GM23338 (cell line): ENCODE results near the gene OLA1. TPM values are rescaled to one million over a fixed set of nuclear protein-coding genes. Genes with fewer than 3 reads are reported as not detected.

Experiments used
- ATAC-seq: fragments of 200-7000 bp; cut with Tn5 transposase; 3 replicates; pipeline ENCODE4 v1.9.1; 2020
- DNase-seq: peaks from one replicate; pipeline ENCODE4 v3.0.0-alpha.2; 2015; ENCODE audit warnings: low spot score
- H2AFZ ChIP-seq: fragments of 200-600 bp; sonication (generic); 2 replicates; pipeline ENCODE4 v1.8.0; 2016; ENCODE audit warnings: antibody characterized with exemption, mild to moderate bottlenecking, moderate library complexity
- H3F3A ChIP-seq: fragments of 200-600 bp; sonication (generic); replicated peaks from 2 replicates; pipeline ENCODE4 v1.8.0; 2017; ENCODE audit warnings: antibody characterized with exemption, mixed run types, low read depth
- H3K27ac ChIP-seq: fragments of 200-600 bp; sonication (generic); 2 replicates; pipeline ENCODE4 v1.6.1; 2016; ENCODE audit warnings: low read depth
- H3K27me3 ChIP-seq: fragments of 200-600 bp; sonication (generic); 2 replicates; pipeline ENCODE4 v1.8.0; 2016; ENCODE audit warnings: mild to moderate bottlenecking, mixed run types, moderate library complexity; ENCODE audit not compliant: insufficient read depth
- H3K36me3 ChIP-seq: fragments of 200-600 bp; sonication (generic); 2 replicates; pipeline ENCODE4 v1.8.0; 2016; ENCODE audit warnings: mild to moderate bottlenecking; ENCODE audit not compliant: insufficient read depth
- H3K4me1 ChIP-seq: fragments of 200-600 bp; sonication (generic); 2 replicates; pipeline ENCODE4 v1.8.0; 2016; ENCODE audit warnings: mild to moderate bottlenecking, moderate library complexity; ENCODE audit not compliant: insufficient read depth
- H3K4me2 ChIP-seq: fragments of 200-600 bp; sonication (generic); 2 replicates; pipeline ENCODE4 v1.7.1; 2017; ENCODE audit warnings: mixed run types
- H3K4me3 ChIP-seq: fragments of 200-600 bp; sonication (generic); 2 replicates; pipeline ENCODE4 v1.6.1; 2016; ENCODE audit warnings: mixed run types
- H3K79me2 ChIP-seq: fragments of 200-600 bp; sonication (generic); replicated peaks from 2 replicates; pipeline ENCODE4 v1.8.0; 2017; ENCODE audit warnings: mild to moderate bottlenecking; ENCODE audit not compliant: insufficient read depth
- H3K9me2 ChIP-seq: fragments of 200-600 bp; sonication (generic); 2 replicates; pipeline ENCODE4 v1.8.0; 2017; ENCODE audit not compliant: insufficient read depth
- H4K20me1 ChIP-seq: fragments of 200-600 bp; sonication (generic); replicated peaks from 2 replicates; pipeline ENCODE4 v1.8.0; 2017; ENCODE audit warnings: mild to moderate bottlenecking; ENCODE audit not compliant: insufficient read depth
- H3K27ac Mint-ChIP-seq: 2 replicates; pipeline ENCODE4 v1.8.0; 2020; ENCODE audit warnings: inconsistent platforms, mild to moderate bottlenecking, moderate library complexity, mixed read lengths
- H3K27me3 Mint-ChIP-seq: 3 replicates; pipeline ENCODE4 v1.8.0; 2022; ENCODE audit warnings: low read depth, mild to moderate bottlenecking, moderate library complexity, mixed read lengths, inconsistent platforms; ENCODE audit not compliant: insufficient read depth, poor library complexity
- H3K36me3 Mint-ChIP-seq: 3 replicates; pipeline ENCODE4 v1.8.0; 2021; ENCODE audit warnings: low read depth, mild to moderate bottlenecking, inconsistent platforms, moderate library complexity, mixed read lengths
- H3K4me1 Mint-ChIP-seq: 3 replicates; pipeline ENCODE4 v1.8.0; 2020; ENCODE audit warnings: mild to moderate bottlenecking, inconsistent platforms, mixed read lengths
- H3K4me3 Mint-ChIP-seq: 3 replicates; pipeline ENCODE4 v1.8.0; 2021; ENCODE audit warnings: moderate library complexity, mild to moderate bottlenecking, inconsistent platforms, mixed read lengths
- H3K9me3 Mint-ChIP-seq: 3 replicates; pipeline ENCODE4 v1.8.0; 2020; ENCODE audit warnings: moderate library complexity, mild to moderate bottlenecking, inconsistent platforms, mixed read lengths
- CREB1 ChIP-seq: fragments of 250-450 bp; sonication (Bioruptor Pico); IDR thresholded peaks from 2 replicates; pipeline ENCODE4 v1.5.0; 2020; ENCODE audit warnings: low read depth, mild to moderate bottlenecking, moderate library complexity
- CTCF ChIP-seq, 2 experiments: fragments of 200-600 bp in 1 of 2; sonication (generic) in 1 of 2; conservative IDR thresholded peaks; 2 replicates each; pipeline versions ENCODE4 v1.5.1 to v1.6.1; 2016 to 2017; ENCODE audit warnings: antibody characterized with exemption in 2 of 2, low read depth in 2 of 2, mild to moderate bottlenecking in 2 of 2, moderate library complexity in 1 of 2
- ETS1 ChIP-seq: IDR thresholded peaks from 2 replicates; pipeline ENCODE4 v1.6.1; 2016; ENCODE audit warnings: antibody characterized with exemption
- EZH2 ChIP-seq: fragments of 200-600 bp; sonication (generic); IDR thresholded peaks from one replicate; pipeline ENCODE4 v1.8.0; 2017; ENCODE audit warnings: antibody characterized with exemption, mild to moderate bottlenecking, low read depth; ENCODE audit not compliant: unreplicated experiment
- EZH2phosphoT487 ChIP-seq: fragments of 200-600 bp; sonication (generic); IDR thresholded peaks from one replicate; pipeline ENCODE4 v1.8.1; 2018; ENCODE audit warnings: antibody characterized with exemption; ENCODE audit not compliant: unreplicated experiment
- JUNB ChIP-seq: IDR thresholded peaks from one replicate; pipeline ENCODE4 v1.6.1; 2016; ENCODE audit warnings: antibody characterized with exemption; ENCODE audit not compliant: unreplicated experiment
- NANOG ChIP-seq: IDR thresholded peaks from 2 replicates; pipeline ENCODE4 v1.6.1; 2016; ENCODE audit warnings: antibody characterized with exemption, borderline replicate concordance
- STAT1 ChIP-seq: IDR thresholded peaks from one replicate; pipeline ENCODE4 v1.6.1; 2016; ENCODE audit warnings: antibody characterized with exemption; ENCODE audit not compliant: unreplicated experiment
- ZNF114 ChIP-seq: fragments of 250-450 bp; sonication (Bioruptor Pico); IDR thresholded peaks from 2 replicates; pipeline ENCODE4 v1.5.0; 2020; ENCODE audit warnings: mild to moderate bottlenecking, moderate library complexity
- ZNF331 ChIP-seq: fragments of 250-450 bp; sonication (Bioruptor Pico); IDR thresholded peaks from 2 replicates; pipeline ENCODE4 v1.5.0; 2020; ENCODE audit warnings: low read depth, mild to moderate bottlenecking, moderate library complexity
- ZNF462 ChIP-seq: fragments of 250-450 bp; sonication (Bioruptor Pico); IDR thresholded peaks from 2 replicates; pipeline ENCODE4 v1.5.0; 2020; ENCODE audit warnings: mild to moderate bottlenecking, moderate library complexity
- polyA plus RNA-seq: library from polyadenylated mRNA; unstranded; fragments of >200 nt; fragmentation: Nextera tagmentation; extraction: Ambion mirVana; gene quantifications from 2 replicates; pipeline ENCODE4 v1.2.1, GENCODE V29; 2016
- total RNA-seq: library from RNA; depleted of rRNA; stranded (reverse); fragments of >200 nt; shearing (Covaris generic); gene quantifications from 2 replicates; pipeline ENCODE4 v1.2.3, GENCODE V29; 2014

The OLA1 gene
- total and polyA plus RNA-seq, 2 experiments from 2014 or later = 104 to 242 TPM

GRCh38 chr2:174072857-174073256 lies 175.5 kb downstream of the OLA1 start:
- Histone ChIP-seq H3K27me3 (no peaks in the 10 kb centered on the region), H3K27ac (no peak overlapping the region), H3K79me2 (no peaks in the 10 kb centered on the region), H3K9me2 (no peaks in the 10 kb centered on the region), H3K4me1 (peaks cover 11% of the 10 kb centered on the region), H3K4me2 (no peak overlapping the region), H3F3A (no peaks in the 10 kb centered on the region), H3K36me3 (no peaks in the 10 kb centered on the region), H3K4me3 (no peak overlapping the region), H4K20me1 (no peaks in the 10 kb centered on the region), H2AFZ (no peak overlapping the region)
- no peak for TF ChIP-seq JUNB
- TF ChIP-seq ZNF331 = no peak
- TF ChIP-seq NANOG = no peak
- no peak for TF ChIP-seq ZNF114 (CRISPR knock-in tag)
- TF ChIP-seq ETS1 = no peak
- TF ChIP-seq ZNF462 (CRISPR knock-in tag) = no peak
- no peak for TF ChIP-seq CREB1
- TF ChIP-seq EZH2 = no peak
- no peak for TF ChIP-seq EZH2phosphoT487
- no peak for TF ChIP-seq STAT1
- no peak for TF ChIP-seq CTCF (conservative IDR thresholded peaks at IDR 0.05; ENCODE audit: low read depth in 2 of 2)
- DNase-seq (no peak), ATAC-seq (no peak)
- Mint-ChIP-seq H3K36me3 (peaks cover 6% of the 10 kb centered on the region; the same call in 1 of the 3 replicates), H3K27me3 (no peaks in the 10 kb centered on the region), H3K4me3 (no peak overlapping the region), H3K4me1 (peaks cover 24% of the 10 kb centered on the region), H3K9me3 (no peaks in the 10 kb centered on the region), H3K27ac (no peak overlapping the region)
